ENCODE data around the gene SH3RF2. TPM values are rescaled to one million over a fixed set of nuclear protein-coding genes. Genes with fewer than 3 reads are reported as not detected.
A peak's percentile ranks its signal among the peaks of the same experiment; 100 is the strongest.

SH3RF2 gene
- total RNA-seq, 1 donor from 2014 or later: 0.36 TPM

- H3K27ac Mint-ChIP-seq: no peak overlapping the region
These were observed 107.3 kb downstream of the SH3RF2 start for GRCh38 chr5:146043722-146044121.

GRCh38 chr5:146047396-146047795 lies 111.0 kb downstream of the SH3RF2 start:
- no peak overlapping the region for H3K4me3 ChIP-seq
- TF ChIP-seq CTCF (IDR thresholded peaks at IDR 0.05) (no peak), EZH2 (IDR thresholded peaks at IDR 0.05) (no peak), EZH2phosphoT487 (IDR thresholded peaks at IDR 0.05) (no peak)
- Mint-ChIP-seq H3K9me3 (no peaks in the 10 kb centered on the region), H3K4me1 (peaks cover 4% of the 10 kb centered on the region), H3K27ac (no peak overlapping the region), H3K36me3 (no peaks in the 10 kb centered on the region), H3K4me3 (no peak overlapping the region), H3K27me3 (ENCODE audit: insufficient read depth, low read depth) (peaks cover 2% of the 10 kb centered on the region)
- no peak overlapping the region for H3K9ac ChIP-seq
- no peak for DNase-seq (ENCODE audit: low spot score)
- no peaks in the 10 kb centered on the region for H3K27me3 ChIP-seq
- H3F3A ChIP-seq (ENCODE audit: low read depth): no peaks in the 10 kb centered on the region
- no peaks in the 10 kb centered on the region for H3K4me1 ChIP-seq
- H3K4me2 ChIP-seq: no peak overlapping the region
- H3K79me2 ChIP-seq (ENCODE audit: low read depth): no peaks in the 10 kb centered on the region
- no peak overlapping the region for H3K27ac ChIP-seq
- H2AFZ ChIP-seq (replicated peaks): no peak overlapping the region
- no peaks in the 10 kb centered on the region for H3K9me3 ChIP-seq (ENCODE audit: low read depth)
- no peaks in the 10 kb centered on the region for H3K36me3 ChIP-seq
- H4K20me1 ChIP-seq (ENCODE audit: low read depth): no peaks in the 10 kb centered on the region

More at GRCh38 chr5:146043722-146044121, 107.3 kb downstream of the SH3RF2 start:
- Mint-ChIP-seq H3K4me1 (no peaks in the 10 kb centered on the region), H3K4me3 (no peak overlapping the region), H3K9me3 (no peaks in the 10 kb centered on the region), H3K27me3 (ENCODE audit: insufficient read depth, low read depth) (no peaks in the 10 kb centered on the region), H3K36me3 (no peaks in the 10 kb centered on the region)
- Histone ChIP-seq H3K79me2 (ENCODE audit: low read depth) (no peaks in the 10 kb centered on the region), H3K9me3 (ENCODE audit: low read depth) (no peaks in the 10 kb centered on the region), H3K36me3 (no peaks in the 10 kb centered on the region), H3K4me1 (no peaks in the 10 kb centered on the region), H3K27me3 (no peaks in the 10 kb centered on the region), H2AFZ (replicated peaks) (no peak overlapping the region), H3K4me3 (no peak overlapping the region), H3K9ac (no peak overlapping the region), H3K4me2 (no peak overlapping the region), H3F3A (ENCODE audit: low read depth) (no peaks in the 10 kb centered on the region), H3K27ac (no peak overlapping the region), H4K20me1 (ENCODE audit: low read depth) (no peaks in the 10 kb centered on the region)
- TF ChIP-seq EZH2 (IDR thresholded peaks at IDR 0.05) (no peak), EZH2phosphoT487 (IDR thresholded peaks at IDR 0.05) (no peak), CTCF (IDR thresholded peaks at IDR 0.05) (no peak)
- DNase-seq (ENCODE audit: low spot score): no peak

- TF ChIP-seq EZH2 (IDR thresholded peaks at IDR 0.05) (no peak), EZH2phosphoT487 (IDR thresholded peaks at IDR 0.05) (no peak), CTCF (IDR thresholded peaks at IDR 0.05) (peak; percentile 81)
These were observed 112.8 kb downstream of the SH3RF2 start for GRCh38 chr5:146048994-146049703.

More at GRCh38 chr5:146048994-146049703, 112.8 kb downstream of the SH3RF2 start:
- H3K79me2 ChIP-seq (ENCODE audit: low read depth): no peaks in the 10 kb centered on the region
- peak overlapping the region; percentile 86 for H2AFZ ChIP-seq (replicated peaks)
- H3K9me3 ChIP-seq (ENCODE audit: low read depth): no peaks in the 10 kb centered on the region
- H3K27me3 ChIP-seq: no peaks in the 10 kb centered on the region
- DNase-seq (ENCODE audit: low spot score): peak; percentile 76
- Mint-ChIP-seq H3K36me3 (no peaks in the 10 kb centered on the region), H3K4me1 (peaks cover 4% of the 10 kb centered on the region), H3K27ac (no peak overlapping the region), H3K27me3 (ENCODE audit: insufficient read depth, low read depth) (peaks cover 2% of the 10 kb centered on the region), H3K4me3 (no peak overlapping the region), H3K9me3 (no peaks in the 10 kb centered on the region)
- no peaks in the 10 kb centered on the region for H3K36me3 ChIP-seq
- H3K9ac ChIP-seq: no peak overlapping the region
- no peaks in the 10 kb centered on the region for H3K4me1 ChIP-seq
- H4K20me1 ChIP-seq (ENCODE audit: low read depth): no peaks in the 10 kb centered on the region
- no peaks in the 10 kb centered on the region for H3F3A ChIP-seq (ENCODE audit: low read depth)
- no peak overlapping the region for H3K4me3 ChIP-seq
- no peak overlapping the region for H3K27ac ChIP-seq
- H3K4me2 ChIP-seq: no peak overlapping the region

Data from neural progenitor cell (in vitro differentiated cells).